ENCODE data around the gene TIAM1. TPM values are rescaled to one million over a fixed set of nuclear protein-coding genes. Genes with fewer than 3 reads are reported as not detected.

Gene TIAM1
- total RNA-seq, 3 donors from 2014 or later: 6.2 to 11.6 (median 10.4) TPM

DNA sequence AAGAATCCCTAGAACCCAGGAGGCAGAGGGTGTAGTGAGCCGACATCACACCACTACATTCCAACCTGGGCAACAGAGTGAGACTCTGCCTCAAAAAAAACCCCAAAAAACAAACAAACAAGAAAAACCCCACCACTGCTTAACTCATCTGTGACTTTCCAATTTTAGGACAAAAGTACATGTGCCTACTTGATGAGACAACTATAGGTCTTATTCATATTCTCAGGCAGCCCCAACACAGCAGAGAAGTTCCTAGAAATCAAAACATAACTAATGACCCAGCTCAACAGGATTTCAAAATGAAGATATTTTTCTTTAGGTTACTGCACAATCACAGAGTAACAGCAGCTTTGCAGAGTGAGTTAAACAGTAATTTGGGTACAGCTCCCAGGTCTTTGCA, 26.4 kb downstream of the TIAM1 start:
- ATAC-seq (no peak), DNase-seq (no peak)
- TF ChIP-seq, protein P1, sequence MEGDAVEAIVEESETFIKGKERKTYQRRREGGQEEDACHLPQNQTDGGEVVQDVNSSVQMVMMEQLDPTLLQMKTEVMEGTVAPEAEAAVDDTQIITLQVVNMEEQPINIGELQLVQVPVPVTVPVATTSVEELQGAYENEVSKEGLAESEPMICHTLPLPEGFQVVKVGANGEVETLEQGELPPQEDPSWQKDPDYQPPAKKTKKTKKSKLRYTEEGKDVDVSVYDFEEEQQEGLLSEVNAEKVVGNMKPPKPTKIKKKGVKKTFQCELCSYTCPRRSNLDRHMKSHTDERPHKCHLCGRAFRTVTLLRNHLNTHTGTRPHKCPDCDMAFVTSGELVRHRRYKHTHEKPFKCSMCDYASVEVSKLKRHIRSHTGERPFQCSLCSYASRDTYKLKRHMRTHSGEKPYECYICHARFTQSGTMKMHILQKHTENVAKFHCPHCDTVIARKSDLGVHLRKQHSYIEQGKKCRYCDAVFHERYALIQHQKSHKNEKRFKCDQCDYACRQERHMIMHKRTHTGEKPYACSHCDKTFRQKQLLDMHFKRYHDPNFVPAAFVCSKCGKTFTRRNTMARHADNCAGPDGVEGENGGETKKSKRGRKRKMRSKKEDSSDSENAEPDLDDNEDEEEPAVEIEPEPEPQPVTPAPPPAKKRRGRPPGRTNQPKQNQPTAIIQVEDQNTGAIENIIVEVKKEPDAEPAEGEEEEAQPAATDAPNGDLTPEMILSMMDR (IDR thresholded peaks at IDR 0.05): no peak
- Histone ChIP-seq H3K4me3 (no peak overlapping the region), H3K36me3 (ENCODE audit: low read depth) (no peaks in the 10 kb centered on the region), H3K9me3 (no peaks in the 10 kb centered on the region), H3K4me1 (ENCODE audit: low read depth) (no peaks in the 10 kb centered on the region)
- intact Hi-C loops (cut with DNase I, micrococcal nuclease): no loop called here

- no peaks in the 10 kb centered on the region for H3K9me3 ChIP-seq
- DNase-seq: no peak
- no peak overlapping the region for H3K4me3 ChIP-seq
- intact Hi-C loops (cut with DNase I, micrococcal nuclease): no loop called here
- no peaks in the 10 kb centered on the region for H3K36me3 ChIP-seq (ENCODE audit: low read depth)
- H3K4me1 ChIP-seq (ENCODE audit: low read depth): no peaks in the 10 kb centered on the region
- TF ChIP-seq, protein P1 (IDR thresholded peaks at IDR 0.05): no peak
- no peak for ATAC-seq
Measured at GRCh38 chr21:31316488-31317169, 27.4 kb downstream of the TIAM1 start.

GRCh38 chr21:31316072-31316471, 28.0 kb downstream of the TIAM1 start:
- Histone ChIP-seq H3K4me1 (ENCODE audit: low read depth) (no peaks in the 10 kb centered on the region), H3K9me3 (no peaks in the 10 kb centered on the region), H3K36me3 (ENCODE audit: low read depth) (no peaks in the 10 kb centered on the region), H3K4me3 (no peak overlapping the region)
- intact Hi-C loops (cut with DNase I, micrococcal nuclease): no loop called here
- no peak for ATAC-seq
- TF ChIP-seq, protein P1 (IDR thresholded peaks at IDR 0.05): no peak
- DNase-seq: no peak

DNA sequence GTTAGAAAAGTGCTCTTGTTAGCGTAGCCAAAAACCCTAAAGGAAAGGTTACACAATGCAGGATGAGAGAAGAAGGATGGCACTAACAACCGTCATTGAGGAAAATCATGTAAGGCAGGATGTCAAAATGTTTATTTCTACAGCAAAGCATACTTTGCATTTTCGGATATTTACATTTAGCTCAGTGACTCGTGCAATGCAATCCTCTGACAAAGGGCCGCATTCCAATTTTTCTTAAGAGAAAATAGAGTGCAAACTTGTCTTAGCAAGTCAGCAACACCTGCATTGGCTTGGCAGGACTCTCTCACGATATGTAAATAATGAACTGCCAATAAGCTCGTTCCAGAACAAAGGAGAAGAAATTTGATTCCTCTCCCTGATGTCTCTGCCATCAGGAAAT, 33.3 kb downstream of the TIAM1 start:
- ATAC-seq (no peak), DNase-seq (no peak)
- TF ChIP-seq, protein P1 (IDR thresholded peaks at IDR 0.05): no peak
- Histone ChIP-seq H3K36me3 (ENCODE audit: low read depth) (no peaks in the 10 kb centered on the region), H3K4me1 (ENCODE audit: low read depth) (no peaks in the 10 kb centered on the region), H3K9me3 (no peaks in the 10 kb centered on the region), H3K4me3 (no peak overlapping the region)
- intact Hi-C loops (cut with DNase I, micrococcal nuclease): no loop called here

GRCh38 chr21:31308584-31308983, 35.5 kb downstream of the TIAM1 start:
- Histone ChIP-seq H3K9me3 (no peaks in the 10 kb centered on the region), H3K4me1 (ENCODE audit: low read depth) (no peaks in the 10 kb centered on the region), H3K4me3 (no peak overlapping the region), H3K36me3 (ENCODE audit: low read depth) (no peaks in the 10 kb centered on the region)
- DNase-seq: no peak
- intact Hi-C loops (cut with DNase I, micrococcal nuclease): no loop called here
- ATAC-seq: no peak
- TF ChIP-seq, protein P1 (IDR thresholded peaks at IDR 0.05): no peak

DNA sequence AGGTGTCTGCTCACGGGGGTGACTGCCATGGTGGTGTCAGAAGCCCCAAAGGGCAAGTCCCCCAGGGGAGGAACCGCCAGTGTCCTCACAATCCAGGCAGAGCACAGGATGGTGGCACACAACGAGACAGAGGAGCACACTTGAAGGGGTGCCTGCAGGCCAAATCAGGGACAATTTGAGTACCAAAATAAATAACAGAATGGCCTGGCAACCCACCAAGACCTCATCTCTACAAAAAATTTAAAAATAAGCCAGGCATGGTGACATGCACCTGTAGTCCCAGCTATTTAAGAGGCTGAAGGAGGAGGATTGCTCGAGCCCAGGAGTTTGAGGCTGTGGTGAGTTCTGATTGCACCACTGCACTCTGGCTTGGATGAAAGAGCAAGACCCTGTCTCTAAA, 38.2 kb downstream of the TIAM1 start:
- ATAC-seq (no peak), DNase-seq (no peak)
- intact Hi-C loops (cut with DNase I, micrococcal nuclease): no loop called here
- Histone ChIP-seq H3K9me3 (no peaks in the 10 kb centered on the region), H3K4me3 (no peak overlapping the region), H3K4me1 (ENCODE audit: low read depth) (no peaks in the 10 kb centered on the region), H3K36me3 (ENCODE audit: low read depth) (no peaks in the 10 kb centered on the region)
- TF ChIP-seq, protein P1 (IDR thresholded peaks at IDR 0.05): no peak

Measured in mucosa of descending colon (tissue), 3 donors.